ENCODE measurements around the gene WASF1.
"Not testable (repeated sequence)": the region's sequence is repeated elsewhere in the genome, so short reads cannot be mapped to it uniquely, and the experiment has no call there.

The WASF1 gene

GRCh38 chr6:110173506-110174132 lies 5.9 kb downstream of the WASF1 start:
- no peak for DNase-seq

GRCh38 chr6:110170081-110170480 lies 9.4 kb downstream of the WASF1 start:
- no peak for DNase-seq

GRCh38 chr6:110158479-110158878 lies 21.0 kb downstream of the WASF1 start:
- DNase-seq: no peak

- DNase-seq: no peak
These were observed 31.6 kb downstream of the WASF1 start for GRCh38 chr6:110147870-110148269.

GRCh38 chr6:110140650-110141049 lies 38.8 kb downstream of the WASF1 start:
- no peak for DNase-seq

- DNase-seq: no peak
These were observed 40.4 kb downstream of the WASF1 start for GRCh38 chr6:110139052-110139451.

- DNase-seq: no peak
These were observed 41.3 kb downstream of the WASF1 start for GRCh38 chr6:110137924-110138887.

GRCh38 chr6:110130362-110130761 lies 49.1 kb downstream of the WASF1 start:
- no peak for DNase-seq

GRCh38 chr6:110128418-110128817 lies 51.1 kb downstream of the WASF1 start:
- no peak for DNase-seq

GRCh38 chr6:110125361-110125760 lies 54.1 kb downstream of the WASF1 start:
- DNase-seq: no peak

- not testable (repeated sequence) for DNase-seq
These were observed 57.8 kb downstream of the WASF1 start for GRCh38 chr6:110121655-110122054.

- DNase-seq: no peak
These were observed 63.2 kb downstream of the WASF1 start for GRCh38 chr6:110116258-110116657.

- no peak for DNase-seq
These were observed 65.5 kb downstream of the WASF1 start for GRCh38 chr6:110114004-110114403.

- DNase-seq: no peak
These were observed 74.2 kb downstream of the WASF1 start for GRCh38 chr6:110105296-110105695.

- no peak for DNase-seq
These were observed 76.2 kb downstream of the WASF1 start for GRCh38 chr6:110103260-110103659.

GRCh38 chr6:110102411-110102810 lies 77.1 kb downstream of the WASF1 start:
- no peak for DNase-seq

GRCh38 chr6:110101885-110102284 lies 77.6 kb downstream of the WASF1 start:
- DNase-seq: no peak

- DNase-seq: no peak
These were observed 80.9 kb downstream of the WASF1 start for GRCh38 chr6:110098511-110099116.

GRCh38 chr6:110097443-110097842 lies 82.0 kb downstream of the WASF1 start:
- no peak for DNase-seq

GRCh38 chr6:110095935-110096334 lies 83.5 kb downstream of the WASF1 start:
- DNase-seq: no peak

GRCh38 chr6:110095101-110095500 lies 84.4 kb downstream of the WASF1 start:
- no peak for DNase-seq

- DNase-seq: no peak
These were observed 85.5 kb downstream of the WASF1 start for GRCh38 chr6:110093981-110094380.

GRCh38 chr6:110090876-110091275 lies 88.6 kb downstream of the WASF1 start:
- no peak for DNase-seq

- DNase-seq: no peak
These were observed 90.1 kb downstream of the WASF1 start for GRCh38 chr6:110089323-110089722.
